ENCODE results near the gene SCFD2.

SCFD2 gene

GRCh38 chr4:52952540-52952939 lies 413.3 kb downstream of the SCFD2 start:
- DNase-seq (ENCODE audit: low spot score) = no peak

GRCh38 chr4:52951016-52951415 lies 414.8 kb downstream of the SCFD2 start:
- DNase-seq (ENCODE audit: low spot score) = no peak

DNA sequence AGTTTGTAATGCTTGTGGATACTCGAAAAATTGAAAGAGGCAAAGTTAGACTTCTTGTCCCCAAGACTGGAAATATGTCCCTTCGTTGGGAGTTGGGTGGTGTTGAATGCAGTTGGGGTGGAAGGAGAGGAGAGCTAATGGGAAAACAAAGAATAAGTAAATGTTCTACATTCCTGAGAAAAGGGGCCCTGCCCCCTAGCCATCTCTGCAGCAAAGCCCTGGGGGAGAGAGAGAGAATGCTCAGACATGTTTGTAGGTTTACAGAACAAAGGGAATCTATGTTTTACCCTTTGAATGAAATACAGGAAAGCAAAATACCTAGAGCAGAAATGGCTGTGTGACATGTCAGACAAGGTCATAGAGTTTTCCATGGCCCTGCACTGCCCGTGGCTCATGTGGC lies 415.6 kb downstream of the SCFD2 start:
- no peak for DNase-seq (ENCODE audit: low spot score)

GRCh38 chr4:52949336-52949735 lies 416.5 kb downstream of the SCFD2 start:
- no peak for DNase-seq (ENCODE audit: low spot score)

GRCh38 chr4:52948057-52948423 lies 417.8 kb downstream of the SCFD2 start:
- no peak for DNase-seq (ENCODE audit: low spot score)

- no peak for DNase-seq (ENCODE audit: low spot score)
Observed at GRCh38 chr4:52947401-52948056, 418.3 kb downstream of the SCFD2 start.

- DNase-seq (ENCODE audit: low spot score) = no peak
Observed at GRCh38 chr4:52946855-52947254, 419.0 kb downstream of the SCFD2 start.

- no peak for DNase-seq (ENCODE audit: low spot score)
Observed at GRCh38 chr4:52945982-52946381, 419.9 kb downstream of the SCFD2 start.

GRCh38 chr4:52945326-52945898 lies 420.4 kb downstream of the SCFD2 start:
- DNase-seq (ENCODE audit: low spot score) = no peak

DNA sequence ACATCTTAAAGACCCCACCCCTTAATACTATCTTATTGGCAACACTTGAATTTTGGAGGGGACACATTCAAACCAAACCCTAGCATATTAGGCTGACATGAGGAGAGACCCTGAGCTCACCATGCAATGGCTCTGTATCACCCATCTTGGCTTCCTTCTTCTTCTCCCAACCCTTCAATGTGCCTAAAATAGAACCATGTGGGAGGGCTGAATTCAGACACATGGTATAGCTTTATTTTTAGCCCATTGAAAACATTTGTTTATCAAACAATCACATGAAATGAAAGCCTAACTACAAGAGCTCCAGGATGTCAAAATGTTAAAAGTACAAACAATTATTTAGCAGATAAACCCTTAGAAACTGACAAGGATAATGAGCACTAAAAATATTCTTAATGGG lies 422.2 kb downstream of the SCFD2 start:
- no peak for DNase-seq (ENCODE audit: low spot score)

DNA sequence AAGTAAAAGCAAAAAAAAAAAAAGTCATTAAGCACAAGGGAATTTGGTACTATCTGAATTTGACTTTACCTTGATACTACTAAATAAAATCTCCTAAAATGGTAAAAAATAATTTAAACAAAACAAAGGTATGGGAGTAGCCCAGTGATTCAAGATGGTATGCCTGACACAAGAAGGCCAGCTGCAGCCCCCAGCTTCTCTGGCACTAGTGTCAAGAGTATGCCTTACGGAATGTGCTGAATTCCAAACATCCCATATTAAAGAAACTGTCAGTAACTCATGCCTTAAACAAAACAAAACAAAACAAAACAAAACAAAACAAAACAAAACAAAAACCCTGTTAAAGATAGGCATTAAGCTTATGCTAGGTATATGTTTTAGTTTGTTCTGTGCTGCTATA lies 422.9 kb downstream of the SCFD2 start:
- DNase-seq (ENCODE audit: low spot score) = no peak

DNA sequence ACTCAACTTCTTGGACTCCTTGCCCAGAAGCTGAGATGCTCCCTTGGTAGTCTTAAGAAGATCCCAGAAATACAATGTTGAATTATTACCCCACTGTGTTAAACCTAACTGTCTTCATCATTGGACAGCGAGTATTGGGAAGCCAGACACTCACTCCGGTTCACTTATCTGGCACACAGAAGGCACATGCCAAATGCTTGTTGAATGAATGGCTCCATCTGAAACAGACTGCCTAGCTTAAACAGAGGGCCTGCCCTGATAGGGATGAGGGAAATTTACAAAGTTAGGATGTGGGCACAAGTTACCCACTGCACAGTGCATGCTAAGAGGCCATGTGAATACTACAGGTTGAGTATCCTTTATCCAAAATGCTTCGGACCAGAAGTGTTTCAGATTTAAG lies 424.4 kb downstream of the SCFD2 start:
- DNase-seq (ENCODE audit: low spot score) = no peak

GRCh38 chr4:52939739-52940138 lies 426.1 kb downstream of the SCFD2 start:
- no peak for DNase-seq (ENCODE audit: low spot score)

- no peak for DNase-seq (ENCODE audit: low spot score)
Observed at GRCh38 chr4:52939325-52939724, 426.5 kb downstream of the SCFD2 start.

GRCh38 chr4:52937829-52938228 lies 428.0 kb downstream of the SCFD2 start:
- DNase-seq (ENCODE audit: low spot score) = no peak

DNA sequence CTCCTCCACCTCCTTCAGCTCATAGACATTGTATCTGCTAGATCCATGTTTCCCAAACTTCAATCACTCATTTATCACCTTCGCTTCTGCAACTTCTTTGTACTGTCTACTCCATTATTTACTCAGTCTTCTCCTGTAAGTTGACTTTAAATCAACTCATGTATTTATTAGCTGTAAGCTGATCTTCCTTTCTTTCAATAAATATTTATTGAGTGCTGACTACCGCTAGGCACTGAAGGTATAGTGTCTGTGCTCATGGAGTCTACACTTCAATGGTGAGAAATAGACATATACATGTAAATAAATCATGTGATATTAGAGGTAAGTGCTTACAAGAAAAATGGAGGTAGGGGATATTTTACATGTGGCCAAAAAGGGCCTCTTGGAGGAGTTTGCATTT lies 429.1 kb downstream of the SCFD2 start:
- no peak for DNase-seq (ENCODE audit: low spot score)

DNA sequence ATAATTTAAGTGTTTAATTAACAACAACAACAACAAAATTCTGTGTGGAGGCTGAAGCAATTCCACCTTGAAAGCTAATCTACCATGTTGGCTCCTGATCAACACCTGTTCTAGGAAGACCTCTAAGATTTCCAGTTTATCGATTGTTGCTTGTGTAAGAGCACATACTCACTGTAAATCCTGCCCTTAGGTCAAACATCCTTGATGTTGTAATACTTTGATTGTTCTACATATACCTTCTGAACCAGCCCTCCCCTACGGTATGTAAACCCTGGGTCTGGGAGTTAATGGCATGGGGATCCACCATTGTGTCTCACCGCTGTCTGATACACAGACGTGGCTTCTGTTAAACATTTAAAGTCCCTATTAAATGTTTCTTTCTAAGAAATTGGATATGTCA lies 430.5 kb downstream of the SCFD2 start:
- DNase-seq (ENCODE audit: low spot score) = no peak

DNA sequence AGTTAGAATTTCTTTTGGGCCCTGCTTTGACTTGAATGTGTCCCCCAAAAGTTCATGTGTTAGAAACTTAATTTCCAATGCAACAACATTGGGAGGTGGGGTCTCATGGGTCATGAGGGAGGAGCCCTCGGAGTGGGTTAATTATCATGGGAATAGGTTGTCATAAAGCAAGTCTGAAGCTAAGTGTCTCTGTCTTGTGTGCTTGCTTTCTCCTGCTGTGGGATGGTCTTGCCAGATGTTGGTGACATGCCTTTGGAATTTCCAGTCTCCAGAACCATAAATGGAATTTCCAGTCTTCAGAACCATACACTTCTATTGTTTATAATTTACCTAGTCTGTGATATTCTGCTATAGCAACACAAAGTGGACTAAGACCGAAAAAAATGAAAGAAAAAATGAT lies 432.1 kb downstream of the SCFD2 start:
- DNase-seq (ENCODE audit: low spot score) = no peak

DNA sequence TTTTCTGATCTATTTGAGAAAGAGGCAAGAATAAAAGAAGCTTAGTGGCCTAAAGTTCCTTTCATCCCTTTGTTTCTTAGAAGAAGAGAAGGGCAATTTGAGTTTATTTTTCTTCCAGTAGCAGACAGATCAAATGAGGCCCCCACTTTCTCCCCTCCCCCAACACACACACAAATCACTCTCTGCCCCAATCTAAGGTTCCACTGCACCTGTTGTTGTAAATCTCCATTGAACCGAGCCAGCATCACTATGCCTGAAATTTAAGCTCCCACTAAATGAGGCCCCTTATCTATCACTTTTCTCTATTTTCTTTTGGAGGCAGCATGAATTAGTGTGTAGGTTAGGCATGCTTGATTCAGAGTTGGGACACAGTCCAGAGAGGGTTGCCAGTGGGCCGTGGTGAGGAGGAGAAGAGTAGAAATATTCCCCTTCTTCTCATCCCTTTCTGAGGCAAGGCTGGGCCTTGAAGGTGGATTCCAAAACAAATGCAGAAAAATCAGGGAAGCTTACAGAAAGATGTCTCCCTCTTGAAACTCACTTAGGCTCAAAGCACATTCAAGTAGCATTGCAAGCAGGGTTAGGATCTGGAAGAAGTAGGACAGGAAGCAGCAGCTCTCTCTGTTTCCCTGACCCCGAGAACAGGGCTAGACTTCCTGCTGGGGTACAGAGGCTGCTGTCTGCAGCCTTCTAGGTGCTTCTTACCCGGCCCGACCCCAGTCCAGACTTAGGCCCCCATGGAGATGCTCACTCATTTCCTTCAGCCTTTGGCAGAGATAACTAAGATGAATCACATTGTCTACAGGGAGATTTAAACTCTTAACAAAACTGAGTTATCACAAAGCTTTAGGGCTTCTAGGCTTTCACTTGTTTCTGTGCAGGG lies 433.0 kb downstream of the SCFD2 start:
- DNase-seq (ENCODE audit: low spot score) = no peak

DNA sequence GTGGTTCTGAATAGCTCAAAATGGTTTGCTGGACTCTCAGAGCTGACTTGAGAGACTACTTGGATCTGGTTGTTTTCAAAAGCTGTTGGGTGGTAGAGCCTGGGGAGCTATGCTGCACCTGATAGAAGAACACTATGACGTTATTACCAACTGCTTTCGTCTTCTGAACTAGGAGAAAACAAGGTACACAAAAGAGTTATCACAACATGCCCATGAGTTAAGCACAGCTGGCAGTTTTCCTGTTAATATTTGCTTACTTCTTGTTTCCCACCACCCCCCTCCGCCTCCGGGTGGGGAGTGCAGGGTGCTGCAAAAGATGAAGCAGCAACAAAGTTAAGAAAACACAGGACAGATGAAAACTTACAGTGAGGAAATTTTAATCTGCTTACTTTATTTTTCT lies 434.6 kb downstream of the SCFD2 start:
- no peak for DNase-seq (ENCODE audit: low spot score)

- no peak for DNase-seq (ENCODE audit: low spot score)
Observed at GRCh38 chr4:52926196-52926974, 439.5 kb downstream of the SCFD2 start.

GRCh38 chr4:52925531-52925968 lies 440.3 kb downstream of the SCFD2 start:
- DNase-seq (ENCODE audit: low spot score) = no peak

DNA sequence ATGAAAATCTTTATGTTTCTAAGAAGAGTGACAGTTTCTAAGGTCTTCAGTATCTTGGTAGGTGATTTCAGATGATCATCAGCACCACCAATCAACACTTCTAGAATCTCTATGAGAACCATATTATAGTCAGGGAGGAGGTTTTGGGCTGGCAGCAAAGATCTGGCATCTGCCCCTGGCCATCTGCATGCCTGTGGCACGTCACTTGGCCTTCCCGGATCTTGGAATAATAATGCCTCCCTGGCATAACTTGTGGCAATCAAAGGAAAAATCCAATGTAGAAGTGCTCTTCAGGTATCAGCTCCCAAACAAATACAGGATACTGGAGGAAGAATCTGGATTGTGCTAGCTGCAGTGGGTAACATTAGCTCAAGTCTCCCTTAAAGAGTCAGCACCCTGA lies 446.4 kb downstream of the SCFD2 start:
- no peak for DNase-seq (ENCODE audit: low spot score)
